Cerebellar cortex (tissue), 1 donor: ENCODE measurements around the gene ZNF385D.
A peak's percentile ranks its signal among the peaks of the same experiment; 100 is the strongest.

Source experiments
- DNase-seq: peaks from one replicate; pipeline ENCODE4 v3.0.0-alpha.2; 2015; ENCODE audit warnings: low spot score

ZNF385D gene

GRCh38 chr3:21747966-21748555 lies 2.9 kb downstream of the ZNF385D start:
- no peak for DNase-seq

GRCh38 chr3:21747376-21747775 lies 3.6 kb downstream of the ZNF385D start:
- DNase-seq = peak; percentile 94

GRCh38 chr3:21745966-21746365 lies 5.0 kb downstream of the ZNF385D start:
- DNase-seq = no peak

GRCh38 chr3:21744793-21745192 lies 6.2 kb downstream of the ZNF385D start:
- DNase-seq = no peak

GRCh38 chr3:21738935-21739702 lies 11.9 kb downstream of the ZNF385D start:
- no peak for DNase-seq

GRCh38 chr3:21738283-21738682 lies 12.7 kb downstream of the ZNF385D start:
- no peak for DNase-seq

GRCh38 chr3:21734746-21735145 lies 16.3 kb downstream of the ZNF385D start:
- no peak for DNase-seq

- DNase-seq = no peak
Measured at GRCh38 chr3:21729888-21730459, 21.0 kb downstream of the ZNF385D start.

- no peak for DNase-seq
Measured at GRCh38 chr3:21729331-21729730, 21.7 kb downstream of the ZNF385D start.

GRCh38 chr3:21722768-21723167 lies 28.2 kb downstream of the ZNF385D start:
- no peak for DNase-seq

- DNase-seq = no peak
Measured at GRCh38 chr3:21722301-21722700, 28.7 kb downstream of the ZNF385D start.

GRCh38 chr3:21718943-21719591 lies 31.9 kb downstream of the ZNF385D start:
- DNase-seq = peak; percentile 41

GRCh38 chr3:21718161-21718765 lies 32.7 kb downstream of the ZNF385D start:
- DNase-seq = no peak

GRCh38 chr3:21715662-21716061 lies 35.3 kb downstream of the ZNF385D start:
- DNase-seq = no peak

- DNase-seq = peak; percentile 84
Measured at GRCh38 chr3:21705769-21706168, 45.2 kb downstream of the ZNF385D start.

- DNase-seq = no peak
Measured at GRCh38 chr3:21704796-21705195, 46.2 kb downstream of the ZNF385D start.

GRCh38 chr3:21703291-21703690 lies 47.7 kb downstream of the ZNF385D start:
- DNase-seq = no peak

GRCh38 chr3:21697707-21698106 lies 53.3 kb downstream of the ZNF385D start:
- DNase-seq = no peak

GRCh38 chr3:21694506-21694905 lies 56.5 kb downstream of the ZNF385D start:
- DNase-seq = no peak

GRCh38 chr3:21691036-21691435 lies 60.0 kb downstream of the ZNF385D start:
- DNase-seq = no peak

GRCh38 chr3:21682206-21682605 lies 68.8 kb downstream of the ZNF385D start:
- no peak for DNase-seq

GRCh38 chr3:21673393-21673792 lies 77.6 kb downstream of the ZNF385D start:
- DNase-seq = no peak
